MM.1S (cell line): ENCODE measurements around the gene CNTFR.

ENCODE experiments used
- CTCF ChIP-seq: fragments of 300-600 bp; sonication (generic); IDR thresholded peaks from 2 replicates; pipeline ENCODE4 v1.5.1; 2016; ENCODE audit warnings: antibody characterized with exemption, low read length, mixed read lengths
- EZH2 ChIP-seq: fragments of 300-600 bp; sonication (generic); optimal IDR thresholded peaks from 2 replicates; pipeline ENCODE3; 2017; ENCODE audit warnings: low read depth, mild to moderate bottlenecking, antibody characterized with exemption, low read length, mixed read lengths
- EZH2phosphoT487 ChIP-seq: fragments of 300-600 bp; sonication (generic); IDR thresholded peaks from 2 replicates; pipeline ENCODE4 v1.6.1; 2018; ENCODE audit warnings: antibody characterized with exemption, low read length

- TF ChIP-seq CTCF (no peak), EZH2 (no peak), EZH2phosphoT487 (no peak)
Measured at GRCh38 chr9:34520096-34520495, 69.4 kb downstream of the CNTFR start.
